ENCODE measurements around the gene SCARB1.

The SCARB1 gene

DNA sequence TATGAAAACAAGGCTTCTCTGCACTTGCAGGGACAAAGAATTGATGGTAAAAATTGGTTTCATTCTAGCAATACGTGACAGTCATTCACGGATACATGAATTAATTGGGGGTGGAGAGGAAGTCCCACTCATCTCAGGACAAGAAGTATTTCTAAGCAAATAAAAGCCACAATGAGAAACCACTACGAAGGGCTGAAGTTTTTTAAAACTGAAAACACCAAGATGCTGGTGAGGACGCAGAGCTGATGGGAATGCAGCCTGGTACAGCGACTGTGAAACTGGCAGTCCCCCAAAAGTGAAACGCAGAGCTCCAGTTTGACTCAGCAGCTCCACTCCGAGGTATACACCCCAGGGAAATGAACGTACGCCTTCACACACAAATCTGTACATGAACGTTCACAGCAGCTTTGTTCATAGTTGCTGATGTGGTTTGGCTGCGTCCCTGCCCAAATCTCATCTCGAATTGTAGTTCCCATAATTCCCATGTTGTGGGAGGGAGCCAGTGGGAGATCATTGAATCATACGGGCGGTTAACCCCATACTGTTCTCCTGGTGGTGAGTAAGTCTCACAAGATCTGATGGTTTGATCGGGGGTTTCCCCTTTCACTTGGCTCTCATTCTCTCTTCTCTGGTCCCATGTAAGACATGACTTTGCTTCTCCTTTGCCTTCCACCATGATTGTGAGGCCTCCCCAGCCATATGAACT lies 89.0 kb downstream of the SCARB1 start:
- peak; percentile 27 for DNase-seq (ENCODE audit: low spot score)

DNA sequence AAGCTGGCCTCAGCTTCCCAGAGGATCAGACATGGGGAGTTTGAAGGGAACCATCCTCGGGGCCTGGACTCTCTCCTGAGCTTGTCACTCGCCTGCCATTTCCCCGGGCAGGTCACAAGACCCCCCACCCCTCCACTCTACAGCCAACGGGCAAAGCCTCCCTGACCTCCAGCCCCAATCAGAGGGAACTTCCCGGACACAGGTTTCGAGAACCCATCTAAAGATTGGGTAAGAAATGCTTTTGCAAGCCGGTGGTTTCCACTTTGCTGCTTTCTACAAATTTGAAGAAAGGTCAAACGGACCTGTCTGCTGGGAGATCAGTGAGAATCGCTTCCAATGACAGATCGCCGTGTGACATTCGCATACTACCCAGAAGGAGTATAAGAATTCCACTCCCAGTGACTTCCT lies 89.6 kb downstream of the SCARB1 start:
- DNase-seq (ENCODE audit: low spot score) = no peak

DNA sequence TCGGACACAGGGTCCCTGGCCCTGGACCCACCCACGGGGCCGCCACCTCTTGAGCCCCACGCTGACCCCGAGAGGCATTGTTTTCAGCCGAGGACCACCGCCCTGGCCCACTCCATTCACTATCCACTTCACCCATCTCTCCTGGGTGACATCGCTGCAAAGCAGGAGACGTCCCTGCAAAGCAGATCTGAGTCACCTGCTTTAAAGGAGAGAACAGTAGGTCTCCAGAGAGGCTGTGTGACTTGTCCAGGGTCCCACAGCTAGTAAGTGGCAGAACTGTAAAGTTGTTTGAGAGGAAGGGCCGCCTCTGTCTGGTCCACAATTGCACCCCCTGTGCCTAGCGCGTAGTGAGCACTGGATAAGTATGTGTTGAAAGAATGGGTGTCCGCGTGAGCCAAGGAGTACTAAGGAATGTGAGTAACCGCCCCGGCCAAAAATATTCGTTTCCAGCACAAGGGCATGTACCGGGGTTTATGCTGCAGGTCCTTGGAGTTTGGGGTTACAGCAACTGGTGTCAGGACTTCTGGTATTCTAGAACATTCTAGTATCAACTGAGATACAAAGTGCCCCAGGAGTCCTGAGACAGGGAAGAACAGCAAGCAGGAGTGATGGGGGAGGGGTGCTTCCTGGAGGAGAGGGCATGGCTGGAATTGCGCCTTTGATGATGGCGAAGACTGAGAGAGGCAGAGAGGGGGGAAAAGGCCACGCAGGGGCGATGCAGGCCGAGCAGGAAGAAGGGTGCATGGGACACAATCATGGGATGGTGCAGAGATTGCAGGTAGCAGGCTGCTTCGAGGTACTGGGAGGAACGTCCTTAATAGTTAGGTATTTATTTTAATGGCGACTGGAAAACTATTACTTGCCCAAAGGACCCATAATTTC lies 91.1 kb downstream of the SCARB1 start:
- DNase-seq (ENCODE audit: low spot score) = no peak

DNA sequence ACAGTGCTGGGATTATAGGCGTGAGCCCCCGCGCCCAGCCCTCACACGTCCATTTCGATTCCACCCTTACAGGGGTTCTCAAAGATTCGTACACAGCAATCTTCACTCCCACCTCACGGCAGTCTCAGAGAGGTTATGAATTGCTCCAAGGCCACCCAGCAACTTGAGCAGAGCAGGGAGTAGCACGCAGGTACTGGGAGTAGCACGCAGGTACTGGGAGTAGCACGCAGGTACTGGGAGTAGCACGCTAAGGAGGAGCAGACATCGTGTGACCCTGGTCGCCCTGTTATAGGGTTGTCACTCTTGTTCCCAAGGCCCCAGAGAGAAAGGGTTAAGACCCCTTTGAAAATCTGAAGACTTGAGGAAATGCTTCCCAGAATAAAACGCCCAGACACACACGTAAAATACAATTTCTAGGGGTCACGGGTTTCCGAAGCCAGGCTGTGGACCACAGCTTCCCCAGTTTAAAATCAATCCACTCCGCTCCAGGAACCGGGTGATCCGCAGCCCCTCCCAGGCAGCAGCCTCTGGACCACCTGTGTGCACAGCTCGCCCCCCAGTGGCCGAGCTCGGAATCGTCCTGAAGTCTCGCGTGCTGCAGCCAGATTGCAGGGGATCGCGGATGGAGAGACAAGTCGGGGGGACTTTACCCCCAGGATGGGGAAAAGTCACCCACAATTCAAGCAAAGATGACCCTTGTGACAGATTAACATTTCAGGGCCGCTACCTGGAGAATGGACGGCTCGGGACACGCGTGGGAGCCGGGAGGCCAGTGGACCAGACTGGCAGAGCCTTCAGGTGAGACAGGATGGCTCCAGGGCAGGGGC lies 92.0 kb downstream of the SCARB1 start:
- peak; percentile 67 for DNase-seq (ENCODE audit: low spot score)

DNA sequence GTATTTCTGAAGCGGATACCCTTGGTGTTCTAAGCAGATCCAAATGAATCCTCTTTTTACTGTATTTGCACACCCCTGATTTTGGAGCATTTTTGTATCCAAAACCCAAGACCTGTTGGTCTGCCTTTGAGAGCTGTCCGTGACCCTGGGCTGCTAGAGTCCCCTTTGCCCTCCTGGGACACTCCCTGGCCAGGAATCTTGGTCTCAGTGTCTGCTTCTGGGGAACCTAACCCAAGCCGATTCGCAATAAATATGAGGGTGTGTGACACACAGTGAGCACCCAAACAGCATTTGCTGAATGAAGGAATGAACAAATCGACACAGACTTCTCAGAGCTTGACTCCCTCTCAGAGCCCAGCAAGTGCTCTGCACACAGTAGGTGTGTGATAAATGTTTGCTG lies 92.9 kb downstream of the SCARB1 start:
- no peak for DNase-seq (ENCODE audit: low spot score)

DNA sequence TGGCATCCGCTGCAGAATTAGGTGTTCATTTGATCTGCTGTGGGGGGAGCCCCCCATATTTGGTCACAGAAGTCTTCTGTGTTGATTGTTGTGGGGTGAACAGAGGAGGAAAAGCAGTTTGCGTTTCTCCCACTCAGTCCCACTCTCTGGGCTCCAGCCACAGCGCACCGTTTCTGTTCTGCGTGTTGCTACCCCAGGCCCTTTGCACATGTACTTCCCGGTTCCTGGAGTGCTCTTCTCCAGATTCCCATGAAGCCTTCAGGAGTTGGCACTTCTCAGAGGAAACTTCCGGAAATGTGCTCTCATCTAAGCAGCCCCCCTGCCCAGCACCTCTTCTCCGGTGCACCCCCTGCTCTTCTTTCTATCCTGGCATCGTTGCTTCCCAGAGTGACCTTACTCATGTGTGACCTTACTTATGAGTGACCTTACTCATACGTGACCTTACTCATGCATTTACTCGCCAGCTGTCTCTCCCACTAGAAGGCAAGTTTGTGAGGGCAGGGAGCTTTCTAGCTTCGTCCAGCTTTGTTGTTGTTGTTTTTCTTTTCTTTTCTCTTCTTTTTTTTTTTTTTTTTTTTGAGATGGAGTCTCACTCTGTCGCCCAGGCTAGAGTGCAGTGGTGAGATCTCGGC lies 93.7 kb downstream of the SCARB1 start:
- no peak for DNase-seq (ENCODE audit: low spot score)

DNA sequence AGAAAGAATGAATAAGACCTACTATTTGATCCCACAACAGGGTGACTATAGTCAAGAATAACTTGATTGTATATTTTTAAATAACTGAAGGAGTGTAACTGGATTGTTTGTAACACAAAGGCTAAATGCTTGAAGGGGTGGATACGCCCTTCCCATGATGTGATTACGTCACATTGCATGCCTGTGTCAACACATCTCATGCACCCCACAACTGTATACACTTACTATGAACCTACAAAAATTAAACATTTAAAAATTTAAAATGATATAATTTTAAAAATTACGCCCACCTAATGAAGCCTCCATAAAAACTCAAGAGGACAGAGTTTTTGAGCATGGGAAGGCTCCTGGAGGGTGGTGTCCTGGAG lies 94.5 kb downstream of the SCARB1 start:
- DNase-seq (ENCODE audit: low spot score) = no peak

DNA sequence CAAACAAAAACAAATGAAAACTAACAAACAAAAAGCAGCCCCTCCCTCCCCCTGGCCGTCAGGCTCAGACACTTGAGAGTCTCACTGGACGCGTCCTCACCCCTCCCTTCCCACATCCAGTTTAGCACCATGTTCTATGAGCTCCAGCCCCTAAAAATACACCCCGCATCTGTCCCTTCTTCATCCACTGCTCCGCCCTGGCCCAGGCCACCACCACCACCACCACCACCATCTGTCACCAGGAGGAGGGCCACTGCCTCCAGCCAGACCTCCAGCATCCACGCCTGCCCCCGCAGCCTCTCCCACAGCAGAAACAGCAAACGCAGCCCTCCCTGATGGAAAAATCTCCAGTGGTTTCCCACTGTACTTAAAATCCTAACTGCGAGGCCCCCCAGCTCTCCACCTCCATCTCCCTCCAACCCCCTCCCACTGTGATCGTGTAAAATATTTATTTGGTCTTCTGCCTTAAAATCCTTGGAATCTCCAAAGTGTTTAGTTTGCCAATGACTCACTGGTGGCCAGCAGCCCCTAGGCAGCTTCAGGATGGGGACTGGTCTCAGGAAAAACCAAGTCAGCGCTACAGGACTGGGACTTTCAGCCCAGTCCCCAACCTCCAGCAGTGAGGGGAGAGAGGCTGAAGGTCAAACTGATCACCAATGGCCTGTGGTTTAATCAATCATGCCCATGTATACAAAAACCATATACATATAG lies 95.1 kb downstream of the SCARB1 start:
- no peak for DNase-seq (ENCODE audit: low spot score)

DNA sequence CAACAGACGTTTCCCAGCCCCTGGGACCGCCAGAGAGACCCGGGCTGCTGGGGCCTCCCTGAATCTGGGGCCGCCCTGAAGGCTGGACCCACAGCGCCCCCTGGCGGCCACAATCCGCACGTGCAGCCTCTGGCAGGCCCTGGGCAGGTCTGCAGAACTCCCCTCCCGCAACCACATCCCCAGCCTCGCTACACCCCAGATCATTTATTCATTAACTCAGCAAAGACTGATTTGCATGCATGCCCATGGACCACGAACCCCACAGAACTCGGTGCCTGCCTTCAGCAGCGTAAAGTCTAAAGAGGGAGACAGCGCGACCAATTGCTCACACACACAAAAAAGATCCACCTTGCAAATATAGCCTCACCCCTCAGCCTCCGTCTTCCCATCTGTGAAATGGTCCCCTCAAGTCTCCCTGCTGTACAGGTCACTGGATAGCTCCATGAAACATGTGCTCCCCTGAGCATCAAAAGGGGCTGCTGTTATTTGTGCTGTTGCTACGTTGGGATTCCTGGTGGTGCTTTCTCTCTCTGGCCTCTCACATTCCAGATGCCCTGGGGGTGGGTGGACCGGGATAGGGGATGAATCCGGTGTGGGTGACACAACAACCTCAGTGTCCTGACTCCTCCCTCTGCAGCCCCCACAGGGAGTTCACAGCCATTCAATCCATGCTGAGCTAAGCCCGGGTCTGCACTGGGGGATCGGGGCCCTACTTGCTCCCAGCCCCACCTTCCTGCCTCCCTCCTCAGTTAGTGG lies 96.4 kb downstream of the SCARB1 start:
- DNase-seq (ENCODE audit: low spot score) = peak; percentile 76

DNA sequence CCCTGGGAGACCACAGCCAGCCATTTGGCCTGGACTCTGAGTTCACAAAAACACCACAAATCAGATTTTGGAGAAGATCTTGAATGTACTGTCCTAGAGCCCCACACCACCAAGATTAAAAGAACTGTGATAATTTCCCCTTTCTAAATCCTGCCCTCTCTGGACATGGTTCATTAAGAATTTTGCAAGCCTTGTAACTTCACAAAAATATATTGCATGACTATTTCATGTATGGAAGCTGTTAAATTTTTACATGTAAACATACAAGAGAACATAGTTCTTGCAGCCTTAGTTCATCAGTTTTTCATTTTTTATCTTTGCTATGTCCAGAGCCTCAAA lies 97.0 kb downstream of the SCARB1 start:
- DNase-seq (ENCODE audit: low spot score) = no peak

DNA sequence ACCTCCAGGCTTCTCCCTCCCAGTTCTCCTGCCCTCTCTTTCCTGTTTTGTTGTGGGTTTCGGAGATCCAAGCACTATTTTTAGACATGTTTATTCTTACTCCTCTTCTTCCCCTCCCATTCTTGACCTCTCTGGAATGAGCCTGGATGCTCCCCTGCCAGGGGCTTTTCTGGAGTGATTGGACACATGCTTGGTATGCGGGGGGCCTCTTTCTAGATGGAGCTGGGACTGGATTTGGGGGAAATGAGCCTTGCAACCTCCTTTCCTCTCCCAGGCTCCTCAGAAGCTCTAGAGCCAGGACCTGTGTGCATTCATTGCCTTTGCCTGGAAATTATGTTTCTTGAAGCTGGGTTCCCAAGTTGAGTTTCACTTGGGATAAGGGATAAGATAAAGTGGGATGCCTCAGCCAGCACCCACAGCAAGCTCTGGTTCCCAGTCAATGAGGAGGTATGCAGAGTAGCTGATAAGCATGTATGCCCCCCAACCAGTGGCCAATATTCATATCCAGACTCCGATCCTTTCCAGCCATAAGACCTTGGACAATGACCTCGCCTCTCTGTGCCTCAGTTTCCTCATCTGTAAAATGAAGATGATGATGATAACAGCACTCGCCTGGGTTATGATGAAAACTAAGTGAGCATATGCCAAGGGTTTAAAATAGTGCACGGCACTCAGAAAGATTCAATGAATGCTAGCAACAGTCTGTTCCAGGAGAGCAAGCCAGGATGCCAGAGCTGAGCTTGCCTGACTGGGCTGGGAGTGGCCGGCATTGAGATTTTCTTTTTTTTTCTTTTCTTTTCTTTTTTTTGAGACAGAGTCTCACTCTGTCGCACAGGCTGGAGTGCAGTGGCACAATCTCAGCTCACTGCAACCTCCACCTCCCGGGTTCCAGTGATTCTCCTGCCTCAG lies 97.8 kb downstream of the SCARB1 start:
- DNase-seq (ENCODE audit: low spot score) = no peak

DNA sequence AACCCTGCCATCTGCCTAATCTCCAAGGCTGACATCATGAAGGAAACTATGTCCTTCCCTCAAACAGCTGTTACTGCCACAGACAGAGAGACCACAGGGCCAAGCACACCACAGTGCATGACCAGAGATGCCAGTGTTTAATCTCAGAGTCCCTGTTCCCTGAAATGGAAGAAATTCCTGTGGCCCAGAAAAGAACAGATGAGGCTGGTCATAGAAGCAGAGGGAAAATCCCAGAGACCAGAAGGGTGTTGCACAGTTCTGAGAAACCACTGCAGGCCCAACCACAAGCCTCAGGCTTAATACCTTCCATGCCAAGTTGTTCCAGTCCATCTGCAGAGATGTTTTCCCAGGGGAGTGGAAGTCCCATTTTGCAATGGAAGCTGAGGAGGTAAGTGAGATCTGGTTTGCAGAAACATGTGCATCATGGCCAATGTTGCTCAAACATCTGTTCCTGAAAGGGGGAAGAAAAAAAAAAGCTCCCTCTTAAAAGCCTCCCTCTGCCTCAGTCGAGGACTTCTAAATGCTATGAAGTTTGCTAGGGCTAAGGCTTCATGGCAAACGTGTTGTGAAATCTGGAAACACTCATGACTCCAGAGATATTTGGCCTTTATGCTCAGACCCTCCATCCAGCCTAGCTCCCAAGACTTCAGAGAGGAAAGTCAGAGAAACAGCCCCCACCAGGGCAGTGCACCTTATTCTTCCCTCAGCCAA lies 98.6 kb downstream of the SCARB1 start:
- no peak for DNase-seq (ENCODE audit: low spot score)

DNA sequence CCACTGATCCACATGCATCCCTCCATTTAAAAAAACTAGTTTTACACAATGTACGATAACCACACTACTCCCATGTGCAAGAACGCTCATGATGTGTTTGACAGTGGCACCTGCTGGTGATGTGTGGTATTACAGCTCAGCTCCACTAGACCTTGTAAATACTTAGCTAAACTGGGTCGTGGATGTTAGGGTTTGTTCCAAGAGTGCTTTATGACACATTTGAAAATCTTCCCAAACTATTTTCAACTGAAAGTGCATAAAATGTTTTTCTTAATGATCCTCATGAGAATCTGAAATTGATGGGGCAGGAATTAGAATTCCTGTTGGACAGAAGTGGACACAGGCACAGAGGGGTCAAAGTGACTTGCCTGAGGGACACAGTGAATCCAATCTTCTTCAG lies 99.2 kb downstream of the SCARB1 start:
- no peak for DNase-seq (ENCODE audit: low spot score)

DNA sequence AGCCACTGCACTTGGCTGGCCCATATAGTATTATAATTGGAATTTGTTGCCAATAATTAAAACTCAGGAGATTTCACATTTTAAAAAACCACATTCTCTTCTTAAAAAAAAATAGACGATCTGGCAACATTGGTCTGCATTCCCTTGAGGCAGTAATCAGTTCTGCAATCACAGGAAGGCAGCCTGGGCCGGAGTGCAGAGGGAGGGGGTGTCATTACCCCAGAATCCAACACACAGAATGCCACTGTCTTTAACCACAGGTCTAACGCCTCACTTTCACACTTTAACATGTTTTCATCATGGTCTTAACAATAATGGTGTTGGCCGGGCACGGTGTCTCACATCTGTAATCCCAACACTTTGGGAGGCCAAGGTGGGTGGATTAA lies 100.1 kb downstream of the SCARB1 start:
- DNase-seq (ENCODE audit: low spot score) = no peak

DNA sequence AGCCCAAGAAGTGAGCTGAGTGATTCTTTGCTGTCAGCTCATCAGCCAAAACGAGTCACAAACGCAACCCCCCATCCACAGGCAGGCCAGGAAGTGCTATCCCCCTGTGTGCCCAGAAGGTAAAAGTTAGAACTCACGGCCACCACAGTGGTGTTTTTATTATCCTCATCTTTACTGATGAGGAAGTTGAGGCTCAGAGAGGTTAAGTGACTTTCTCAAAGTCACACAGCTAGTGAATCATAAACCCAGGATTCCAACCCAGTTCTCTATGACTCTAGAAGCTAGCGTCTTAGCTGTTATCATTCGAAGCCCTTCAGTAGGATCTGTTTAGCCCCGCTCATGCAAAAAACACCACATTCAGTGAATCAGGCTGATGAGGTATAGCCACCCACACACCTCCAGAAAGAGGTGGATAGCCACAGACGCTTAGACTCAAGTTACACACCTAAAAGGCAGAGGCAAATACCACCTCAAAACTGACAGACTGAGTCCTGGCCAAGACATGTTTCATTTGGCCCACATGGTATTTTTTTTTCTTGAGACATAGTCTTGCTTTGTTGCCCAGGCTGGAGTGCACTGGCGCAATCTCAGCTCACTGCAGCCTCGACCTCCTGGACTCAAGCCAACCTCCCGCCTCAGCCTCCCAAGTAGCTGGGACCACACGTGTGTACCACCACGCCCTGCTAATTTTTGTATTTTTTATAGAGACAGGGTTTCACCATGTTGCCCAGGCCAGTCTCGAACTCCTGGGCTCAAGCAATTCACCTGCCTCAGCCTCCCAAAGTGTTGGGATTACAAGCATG lies 100.7 kb downstream of the SCARB1 start:
- no peak for DNase-seq (ENCODE audit: low spot score)

DNA sequence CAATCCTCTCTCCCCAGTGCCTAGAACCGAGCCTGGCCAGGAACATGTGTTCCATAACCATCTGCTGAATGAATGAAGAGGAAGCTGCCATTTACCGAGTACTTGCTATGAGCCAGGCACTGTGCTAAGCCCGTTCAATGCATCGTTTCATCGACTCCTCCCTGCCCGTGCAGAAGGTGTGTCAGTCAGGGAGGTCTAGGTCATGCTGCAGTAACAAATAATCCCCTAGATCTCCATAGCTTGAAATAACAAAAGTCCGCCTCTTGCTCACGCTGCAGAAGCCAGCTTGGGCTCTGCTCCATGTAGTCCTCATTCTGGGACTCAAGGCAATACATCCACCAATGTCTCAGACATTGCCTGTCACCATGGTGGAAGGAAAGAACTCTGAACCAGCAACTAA lies 101.3 kb downstream of the SCARB1 start:
- no peak for DNase-seq (ENCODE audit: low spot score)

DNA sequence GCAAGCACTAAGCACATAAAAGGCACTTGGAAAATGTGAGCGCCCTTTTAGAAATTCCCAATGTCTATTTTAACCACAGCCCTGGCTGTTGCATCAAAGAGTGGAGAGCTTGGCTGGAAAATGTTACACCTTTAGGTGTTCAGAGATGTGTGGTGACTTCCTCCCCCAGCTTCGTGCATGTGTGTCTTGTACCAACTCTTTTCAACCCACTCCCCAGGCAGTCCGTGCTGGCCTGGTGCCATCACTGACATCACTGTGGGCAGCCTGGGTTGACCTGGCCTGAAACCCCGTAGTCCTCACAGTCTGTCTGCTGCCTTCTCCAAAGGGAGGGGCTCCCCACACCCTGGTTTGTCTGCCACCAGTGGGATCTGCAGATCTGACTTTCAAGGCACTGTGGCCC lies 101.8 kb downstream of the SCARB1 start:
- no peak for DNase-seq (ENCODE audit: low spot score)

DNA sequence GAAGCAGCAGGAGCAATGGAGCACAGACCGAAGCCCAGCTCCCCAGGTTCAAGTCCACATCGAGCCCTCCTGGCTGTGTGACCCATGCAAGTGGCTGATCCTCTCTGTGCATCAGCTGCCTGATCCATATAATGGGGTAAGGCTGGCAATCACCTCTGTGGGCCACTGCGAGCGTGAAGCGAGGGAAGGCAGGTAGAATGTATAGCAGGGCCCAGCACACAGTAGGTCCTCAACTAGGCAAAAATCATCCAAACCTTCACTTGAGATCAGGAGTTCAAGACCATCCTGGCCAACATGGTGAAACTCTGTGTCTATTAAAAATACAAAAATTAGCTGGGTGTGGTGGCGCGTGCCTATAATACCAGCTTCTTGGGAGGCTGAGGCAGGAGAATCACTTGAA lies 102.6 kb downstream of the SCARB1 start:
- no peak for DNase-seq (ENCODE audit: low spot score)
